CD4-positive, alpha-beta T cell treated with Interleukin-17A for 1 hour (primary cell): ENCODE measurements around the gene MRPL50.

ENCODE experiments used
- DNase-seq: peaks from one replicate; pipeline ENCODE4 v3.0.0-alpha.2; 2020

MRPL50 gene

GRCh38 chr9:101398068-101398929, at the start of gene MRPL50, which contains the start of gene ZNF189:
TSS of gene MRPL50 (minus strand) at chr9:101398618. CDS start at chr9:101398592, 26 bp downstream.
TSS of gene ZNF189 (plus strand) at chr9:101398851. CDS start at chr9:101399157, 306 bp downstream.
- peak; percentile 99 for DNase-seq

- DNase-seq: no peak
Measured at GRCh38 chr9:101446732-101447131, 48.3 kb upstream of the MRPL50 start.

GRCh38 chr9:101445353-101446029, 47.1 kb upstream of the MRPL50 start:
- no peak for DNase-seq

GRCh38 chr9:101443364-101443771, 45.0 kb upstream of the MRPL50 start:
- DNase-seq: no peak

GRCh38 chr9:101442736-101443135, 44.3 kb upstream of the MRPL50 start:
- DNase-seq: no peak

GRCh38 chr9:101442318-101442717, 43.9 kb upstream of the MRPL50 start:
- no peak for DNase-seq

GRCh38 chr9:101440714-101441230, 42.4 kb upstream of the MRPL50 start:
- DNase-seq: no peak

GRCh38 chr9:101438523-101438922, 40.1 kb upstream of the MRPL50 start:
- DNase-seq: no peak

GRCh38 chr9:101437806-101438232, 39.4 kb upstream of the MRPL50 start:
- DNase-seq: no peak

GRCh38 chr9:101435601-101436079, 37.2 kb upstream of the MRPL50 start, which contains the start of gene ALDOB:
TSS of gene ALDOB (minus strand) at chr9:101435774. CDS start at chr9:101430887, 4,887 bp downstream.
- DNase-seq: no peak

- no peak for DNase-seq
Measured at GRCh38 chr9:101434998-101435397, 36.6 kb upstream of the MRPL50 start.

GRCh38 chr9:101433229-101433628, 34.8 kb upstream of the MRPL50 start:
- no peak for DNase-seq

GRCh38 chr9:101432740-101433139, 34.3 kb upstream of the MRPL50 start:
- DNase-seq: no peak

GRCh38 chr9:101432171-101432570, 33.8 kb upstream of the MRPL50 start:
- DNase-seq: no peak

GRCh38 chr9:101429736-101430135, 31.3 kb upstream of the MRPL50 start:
- no peak for DNase-seq

GRCh38 chr9:101428909-101429308, 30.5 kb upstream of the MRPL50 start:
- no peak for DNase-seq

GRCh38 chr9:101427957-101428655, 29.7 kb upstream of the MRPL50 start:
- DNase-seq: no peak

GRCh38 chr9:101427358-101427757, 28.9 kb upstream of the MRPL50 start:
- DNase-seq: no peak

GRCh38 chr9:101421653-101422065, 23.2 kb upstream of the MRPL50 start:
- no peak for DNase-seq

GRCh38 chr9:101419863-101420262, 21.4 kb upstream of the MRPL50 start:
- DNase-seq: no peak

GRCh38 chr9:101418518-101419430, 20.4 kb upstream of the MRPL50 start:
- DNase-seq: no peak

GRCh38 chr9:101417977-101418376, 19.6 kb upstream of the MRPL50 start:
- DNase-seq: no peak
